HL-60 (cell line): Measurements from ENCODE around the gene ARPC3.

Experiments
- CTCF ChIP-seq: IDR thresholded peaks from one replicate; pipeline ENCODE4 v1.5.1; 2011; ENCODE audit warnings: low read length, control low read depth, inconsistent platforms; ENCODE audit not compliant: insufficient read depth
- GABPA ChIP-seq: IDR thresholded peaks from 2 replicates; pipeline ENCODE4 v1.6.1; 2012; ENCODE audit warnings: low read depth
- POLR2AphosphoS5 ChIP-seq: IDR thresholded peaks from 2 replicates; pipeline ENCODE4 v1.6.1; 2012; ENCODE audit warnings: low read depth

- TF ChIP-seq POLR2AphosphoS5, result no peak
- no peak for TF ChIP-seq CTCF
- no peak for TF ChIP-seq GABPA
These were observed 17.7 kb upstream of the ARPC3 start for GRCh38 chr12:110467847-110468213.
